B cell (primary cell): ENCODE data around the gene KCTD2. TPM values are rescaled to one million over a fixed set of nuclear protein-coding genes. Genes with fewer than 3 reads are reported as not detected.

Source experiments
- ATAC-seq: fragments of 200-7000 bp; cut with Tn5 transposase; one replicate; pipeline ENCODE4 v1.10.0; 2021; ENCODE audit warnings: low read depth, mild to moderate bottlenecking, moderate number of reproducible peaks, moderate library complexity
- CTCF ChIA-PET: fragments of 350-600 bp; sonication (Branson Sonifier 250); formaldehyde crosslinking; loops from one replicate; lab custom pipeline; 2021; ENCODE audit warnings: antibody characterized with exemption, inconsistent platforms; lab: Charles Lee
- POLR2A ChIA-PET: fragments of 350-600 bp; sonication (Branson Sonifier 250); formaldehyde crosslinking; loops from one replicate; lab custom pipeline; 2021; ENCODE audit warnings: antibody characterized with exemption; lab: Charles Lee
- DNase-seq: peaks from one replicate; pipeline ENCODE4 v3.0.0; 2013
- H2AFZ ChIP-seq: 2 replicates; pipeline ENCODE4 v1.6.1; 2012; ENCODE audit warnings: mild to moderate bottlenecking, low read depth, low read length; ENCODE audit not compliant: insufficient read depth, poor library complexity, severe bottlenecking
- H3K27ac ChIP-seq, 2 donors: 1 replicate in 1 of 2; 2 replicates in 1 of 2; pipeline ENCODE4 v1.5.1; 2012 to 2013; ENCODE audit warnings: low read length in 2 of 2, mild to moderate bottlenecking in 2 of 2, moderate library complexity in 1 of 2
- H3K27me3 ChIP-seq, 4 experiments: fragments of 200-600 bp in 1 of 4; sonication (generic) in 1 of 4; replicated peaks in 1 of 4; 1 replicate in 2 of 4; 2 replicates in 2 of 4; pipeline versions ENCODE4 v1.6.1 to v1.7.0; 2013 to 2016; ENCODE audit warnings: low read length in 3 of 4, mild to moderate bottlenecking in 2 of 4, mixed read lengths in 1 of 4, moderate library complexity in 1 of 4; ENCODE audit not compliant: insufficient read depth in 4 of 4, control insufficient read depth in 3 of 4; ENCODE audit errors: control extremely low read depth in 1 of 4
- H3K36me3 ChIP-seq, 2 experiments: replicated peaks in 1 of 2; 1 replicate in 1 of 2; 2 replicates in 1 of 2; pipeline versions ENCODE4 v1.6.1 to v1.7.1; 2013; ENCODE audit warnings: low read length in 1 of 2; ENCODE audit not compliant: insufficient read depth in 2 of 2, control insufficient read depth in 1 of 2; ENCODE audit errors: control extremely low read depth in 1 of 2, extremely low read depth in 1 of 2
- H3K4me1 ChIP-seq, 2 donors: fragments of 200-600 bp in 1 of 2; sonication (generic) in 1 of 2; 1 replicate in 1 of 2; 2 replicates in 1 of 2; pipeline versions ENCODE4 v1.5.1 to v1.6.1; 2013 to 2017; ENCODE audit warnings: low read length in 2 of 2; ENCODE audit not compliant: control insufficient read depth in 2 of 2, insufficient read depth in 2 of 2
- H3K4me2 ChIP-seq: replicated peaks from 2 replicates; pipeline ENCODE3; 2012; ENCODE audit warnings: mild to moderate bottlenecking, low read depth, low read length; ENCODE audit not compliant: poor library complexity, severe bottlenecking
- H3K4me3 ChIP-seq, 5 experiments: fragments of 200-600 bp in 1 of 5; sonication (generic) in 1 of 5; 1 replicate in 3 of 5; 2 replicates in 2 of 5; pipeline versions ENCODE4 v1.5.1 to v1.7.0; 2011 to 2016; ENCODE audit warnings: low read length in 4 of 5, mild to moderate bottlenecking in 4 of 5, low read depth in 2 of 5, control low read depth in 1 of 5, moderate library complexity in 1 of 5; ENCODE audit not compliant: insufficient read depth in 1 of 5; ENCODE audit errors: control extremely low read depth in 1 of 5, extremely low read depth in 1 of 5
- H3K79me2 ChIP-seq: fragments of 200-600 bp; sonication (generic); one replicate; pipeline ENCODE4 v1.6.0; 2016; ENCODE audit warnings: low read length; ENCODE audit not compliant: control insufficient read depth, insufficient read depth
- H3K9ac ChIP-seq: fragments of 200-600 bp; sonication (generic); 2 replicates; pipeline ENCODE4 v1.6.1; 2017; ENCODE audit warnings: mild to moderate bottlenecking, low read length, moderate library complexity
- H3K9me3 ChIP-seq, 3 donors: one replicate each; pipeline versions ENCODE4 v1.6.1 to v1.7.1; 2013; ENCODE audit warnings: low read length in 2 of 3; ENCODE audit not compliant: control insufficient read depth in 2 of 3, insufficient read depth in 1 of 3; ENCODE audit errors: control extremely low read depth in 1 of 3
- H4K20me1 ChIP-seq: 2 replicates; pipeline ENCODE4 v1.6.0; 2012; ENCODE audit warnings: mild to moderate bottlenecking, low read length; ENCODE audit not compliant: insufficient read depth, control insufficient read depth, poor library complexity, severe bottlenecking
- H3K27ac Mint-ChIP-seq: one replicate; pipeline ENCODE4 v1.8.0; 2021; ENCODE audit warnings: mixed read lengths
- H3K27me3 Mint-ChIP-seq: one replicate; pipeline ENCODE4 v1.8.0; 2021; ENCODE audit warnings: mixed read lengths
- H3K4me1 Mint-ChIP-seq: one replicate; pipeline ENCODE4 v1.8.0; 2021; ENCODE audit warnings: mixed read lengths
- H3K4me3 Mint-ChIP-seq: one replicate; pipeline ENCODE4 v1.8.0; 2021; ENCODE audit warnings: mixed read lengths
- H3K9me3 Mint-ChIP-seq: one replicate; pipeline ENCODE4 v1.8.0; 2022; ENCODE audit warnings: mixed read lengths; ENCODE audit not compliant: insufficient read depth
- EZH2 ChIP-seq: IDR thresholded peaks from 2 replicates; pipeline ENCODE4 v1.6.1; 2012; ENCODE audit warnings: borderline replicate concordance, low read depth, mild to moderate bottlenecking, moderate library complexity, low read length; ENCODE audit not compliant: insufficient read depth, poor library complexity, severe bottlenecking
- WGBS: methylation state at CpG from one replicate; pipeline ENCODE4 v1.1.5; 2013; ENCODE audit warnings: missing lambda C conversion rate; ENCODE audit not compliant: insufficient coverage; 5-methylcytosine and 5-hydroxymethylcytosine counted together
- intact Hi-C: fragments of 100-400 bp; cut with micrococcal nuclease; formaldehyde crosslinking; loops from one replicate; pipeline ENCODE4 v1.10.0; 2022
- polyA plus RNA-seq: library from polyadenylated mRNA; depleted of rRNA; stranded (reverse); fragments of >200 nt; gene quantifications from 2 replicates; pipeline ENCODE4 v1.2.3, GENCODE V29; 2012
- total RNA-seq, 2 donors: library from RNA; stranded (reverse); fragments of 120-200 nt in 1 of 2; gene quantifications; 1 replicate in 1 of 2; 2 replicates in 1 of 2; pipeline versions ENCODE4 v1.2.3 to v1.2.4, GENCODE V29; 2013 to 2022
- TF ChIP-seq, protein P1 (sequence below): fragments of 200-600 bp; IDR thresholded peaks from one replicate; pipeline ENCODE4 v1.8.0; 2022; ENCODE audit warnings: antibody characterized with exemption, mild to moderate bottlenecking

Gene KCTD2
- total and polyA plus RNA-seq, 2 donors (not counting 1 experiment from before 2014, with no cell fraction given) = 15.7 to 23.2 TPM

DNA sequence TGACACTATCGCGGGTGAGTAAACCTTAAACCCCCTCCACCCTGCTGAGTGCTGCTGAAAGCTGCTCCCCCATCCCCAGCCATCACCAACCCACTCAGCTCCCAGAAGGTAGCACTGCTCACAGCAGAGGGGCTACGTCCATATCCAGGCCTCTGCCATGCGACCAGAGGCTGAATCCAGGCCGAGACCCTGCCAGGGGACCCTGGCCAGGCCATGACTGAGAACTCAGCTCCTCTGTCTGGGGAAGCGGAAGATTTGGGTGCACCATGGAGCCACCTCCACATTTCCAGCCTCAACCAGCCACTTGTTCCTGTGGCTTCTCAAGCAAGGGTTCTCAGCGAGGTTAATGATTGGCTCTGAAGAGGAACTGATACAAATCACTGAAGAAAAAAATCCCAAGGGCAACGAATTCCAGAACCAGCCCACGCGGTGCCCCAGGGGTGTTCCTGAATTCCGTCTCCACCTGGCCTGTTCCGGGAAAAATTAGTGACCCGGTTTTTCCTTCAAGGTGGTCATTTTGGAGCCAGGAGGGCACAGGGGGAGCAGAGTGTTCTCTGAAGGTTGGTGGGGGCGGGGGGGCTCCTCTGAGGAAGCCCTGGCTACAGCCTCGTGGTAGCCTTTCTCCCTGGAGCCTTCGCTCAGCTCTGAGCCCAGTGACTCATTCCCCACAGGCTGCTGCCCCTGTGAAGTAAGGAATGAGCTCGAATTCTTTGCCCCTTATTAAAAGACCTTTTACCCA, 31.4 kb downstream of the KCTD2 start:
- peak overlapping the region; percentile 93 for H2AFZ ChIP-seq
- H3K36me3 ChIP-seq = no peaks in the 10 kb centered on the region
- H3K4me3 Mint-ChIP-seq = peak overlapping the region; percentile 92
- ChIA-PET POLR2A (interaction anchor here (0.6 to 0.9 kb wide), 3 partner anchors 9 to 173 kb away, joined by 3 to 4 read pairs (median 3); partner anchors contain the start of gene SLC16A5), CTCF (interaction anchor here (0.8 to 2.5 kb wide), 5 partner anchors 9 to 123 kb away, joined by 3 to 8 read pairs (median 6); no protein-coding TSS in a partner anchor)
- peak; percentile 48 for DNase-seq
- H3K79me2 ChIP-seq = no peaks in the 10 kb centered on the region
- peaks cover 0 to 2% (median 0%) of the 10 kb centered on the region in 4 experiments for H3K27me3 ChIP-seq
- H3K4me1 ChIP-seq = peaks cover 21 to 34% of the 10 kb centered on the region in 2 donors
- no peak overlapping the region for H3K27ac ChIP-seq
- intact Hi-C loops = no loop called here
- WGBS = 63% methylated on average over 14 of the region's 17 CpGs
- no peak for ATAC-seq
- no peaks in the 10 kb centered on the region for H3K9me3 Mint-ChIP-seq
- H3K9ac ChIP-seq = peak overlapping the region; percentile 85
- H4K20me1 ChIP-seq = no peaks in the 10 kb centered on the region
- peak overlapping the region; percentile 88 for H3K27ac Mint-ChIP-seq
- H3K4me1 Mint-ChIP-seq = peaks cover 27% of the 10 kb centered on the region
- peak overlapping the region; percentile 99 for H3K4me2 ChIP-seq
- H3K4me3 ChIP-seq = peak overlapping the region in 1 of 5 experiments; percentile 64
- H3K9me3 ChIP-seq = no peaks in the 10 kb centered on the region
- H3K27me3 Mint-ChIP-seq = no peaks in the 10 kb centered on the region
- no peak for TF ChIP-seq EZH2
- TF ChIP-seq, protein P1, sequence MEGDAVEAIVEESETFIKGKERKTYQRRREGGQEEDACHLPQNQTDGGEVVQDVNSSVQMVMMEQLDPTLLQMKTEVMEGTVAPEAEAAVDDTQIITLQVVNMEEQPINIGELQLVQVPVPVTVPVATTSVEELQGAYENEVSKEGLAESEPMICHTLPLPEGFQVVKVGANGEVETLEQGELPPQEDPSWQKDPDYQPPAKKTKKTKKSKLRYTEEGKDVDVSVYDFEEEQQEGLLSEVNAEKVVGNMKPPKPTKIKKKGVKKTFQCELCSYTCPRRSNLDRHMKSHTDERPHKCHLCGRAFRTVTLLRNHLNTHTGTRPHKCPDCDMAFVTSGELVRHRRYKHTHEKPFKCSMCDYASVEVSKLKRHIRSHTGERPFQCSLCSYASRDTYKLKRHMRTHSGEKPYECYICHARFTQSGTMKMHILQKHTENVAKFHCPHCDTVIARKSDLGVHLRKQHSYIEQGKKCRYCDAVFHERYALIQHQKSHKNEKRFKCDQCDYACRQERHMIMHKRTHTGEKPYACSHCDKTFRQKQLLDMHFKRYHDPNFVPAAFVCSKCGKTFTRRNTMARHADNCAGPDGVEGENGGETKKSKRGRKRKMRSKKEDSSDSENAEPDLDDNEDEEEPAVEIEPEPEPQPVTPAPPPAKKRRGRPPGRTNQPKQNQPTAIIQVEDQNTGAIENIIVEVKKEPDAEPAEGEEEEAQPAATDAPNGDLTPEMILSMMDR = no peak

DNA sequence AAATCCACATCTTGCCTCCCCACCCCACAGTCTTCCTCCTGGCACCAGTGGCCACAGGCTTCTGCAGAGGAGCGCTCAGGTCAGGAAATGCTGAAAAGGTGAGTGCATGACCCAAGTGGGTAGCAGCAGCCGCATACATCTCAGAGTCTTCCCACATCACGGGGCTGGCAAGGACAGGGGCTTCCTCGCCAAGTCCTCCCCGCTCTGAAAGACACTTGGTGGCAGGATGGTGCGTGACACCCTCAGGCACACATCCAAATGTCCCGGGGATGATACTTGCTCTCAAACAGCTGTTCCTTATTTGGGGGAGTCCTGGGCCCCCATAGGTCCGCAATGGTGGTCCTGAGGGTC, 32.0 kb downstream of the KCTD2 start:
- TF ChIP-seq EZH2 = no peak
- TF ChIP-seq, protein P1 = no peak
- no peak overlapping the region for H3K4me3 ChIP-seq
- H3K27me3 ChIP-seq = peaks cover 0 to 2% (median 0%) of the 10 kb centered on the region in 4 experiments
- H3K4me1 Mint-ChIP-seq = peaks cover 27% of the 10 kb centered on the region
- H3K9me3 ChIP-seq = no peaks in the 10 kb centered on the region
- 95% methylated on average over 8 of the region's 8 CpGs for WGBS
- no peaks in the 10 kb centered on the region for H3K79me2 ChIP-seq
- H4K20me1 ChIP-seq = no peaks in the 10 kb centered on the region
- peaks cover 4% of the 10 kb centered on the region for H3K27me3 Mint-ChIP-seq
- DNase-seq (no peak), ATAC-seq (no peak)
- H3K4me1 ChIP-seq = peaks cover 21 to 34% of the 10 kb centered on the region in 2 donors
- CTCF ChIA-PET = interaction anchor here (0.6 to 2.5 kb wide), 4 partner anchors 28 to 123 kb away, joined by 3 to 8 read pairs (median 6); no protein-coding TSS in a partner anchor
- no peak overlapping the region for H3K27ac ChIP-seq
- intact Hi-C loops = no loop called here
- no peak overlapping the region for H3K9ac ChIP-seq
- no peaks in the 10 kb centered on the region for H3K9me3 Mint-ChIP-seq
- H3K36me3 ChIP-seq = no peaks in the 10 kb centered on the region
- POLR2A ChIA-PET = no interaction called here
- H3K4me2 ChIP-seq = peak overlapping the region; percentile 99
- peak overlapping the region; percentile 59 for H3K27ac Mint-ChIP-seq
- peak overlapping the region; percentile 92 for H3K4me3 Mint-ChIP-seq
- no peak overlapping the region for H2AFZ ChIP-seq
